GM12865 (cell line): ENCODE data around the gene CALML5.

ENCODE experiments used
- DNase-seq: peaks from one replicate; pipeline ENCODE4 v3.0.0; 2010; ENCODE audit warnings: low read depth
- H3K4me3 ChIP-seq: 2 replicates; pipeline ENCODE4 v1.5.1; 2011; ENCODE audit warnings: mild to moderate bottlenecking, low read depth, low read length, control low read depth
- TF ChIP-seq, protein P1 (sequence below): IDR thresholded peaks from 2 replicates; pipeline ENCODE4 v1.5.1; 2011; ENCODE audit warnings: low read length, control low read depth, low read depth, inconsistent platforms; ENCODE audit not compliant: insufficient read depth; ENCODE audit errors: missing control alignments

Gene CALML5

DNA sequence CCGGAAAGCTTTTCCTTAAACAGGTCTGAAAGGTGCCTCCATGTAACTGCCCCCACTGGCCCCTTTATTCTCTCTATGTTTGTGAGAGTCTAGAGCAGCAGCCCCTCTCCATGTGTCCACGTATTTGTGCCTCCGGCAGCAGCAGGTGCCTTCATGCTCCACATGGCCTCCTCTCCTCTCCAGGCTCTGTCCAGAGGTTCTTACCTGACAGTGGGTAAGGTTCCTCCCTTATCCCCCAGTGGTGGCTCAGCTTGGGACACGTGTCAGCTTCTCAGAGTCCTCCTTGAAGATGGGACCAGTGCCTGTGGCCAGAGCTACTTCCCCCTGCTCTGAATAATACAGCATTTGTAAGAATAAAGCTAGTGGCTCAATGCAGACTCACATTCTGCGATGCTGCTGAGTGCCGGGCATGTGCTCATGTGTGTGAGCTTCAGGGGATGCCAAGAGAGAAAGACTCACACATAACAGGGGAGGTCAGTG, 33.3 kb upstream of the CALML5 start:
- TF ChIP-seq, protein P1, sequence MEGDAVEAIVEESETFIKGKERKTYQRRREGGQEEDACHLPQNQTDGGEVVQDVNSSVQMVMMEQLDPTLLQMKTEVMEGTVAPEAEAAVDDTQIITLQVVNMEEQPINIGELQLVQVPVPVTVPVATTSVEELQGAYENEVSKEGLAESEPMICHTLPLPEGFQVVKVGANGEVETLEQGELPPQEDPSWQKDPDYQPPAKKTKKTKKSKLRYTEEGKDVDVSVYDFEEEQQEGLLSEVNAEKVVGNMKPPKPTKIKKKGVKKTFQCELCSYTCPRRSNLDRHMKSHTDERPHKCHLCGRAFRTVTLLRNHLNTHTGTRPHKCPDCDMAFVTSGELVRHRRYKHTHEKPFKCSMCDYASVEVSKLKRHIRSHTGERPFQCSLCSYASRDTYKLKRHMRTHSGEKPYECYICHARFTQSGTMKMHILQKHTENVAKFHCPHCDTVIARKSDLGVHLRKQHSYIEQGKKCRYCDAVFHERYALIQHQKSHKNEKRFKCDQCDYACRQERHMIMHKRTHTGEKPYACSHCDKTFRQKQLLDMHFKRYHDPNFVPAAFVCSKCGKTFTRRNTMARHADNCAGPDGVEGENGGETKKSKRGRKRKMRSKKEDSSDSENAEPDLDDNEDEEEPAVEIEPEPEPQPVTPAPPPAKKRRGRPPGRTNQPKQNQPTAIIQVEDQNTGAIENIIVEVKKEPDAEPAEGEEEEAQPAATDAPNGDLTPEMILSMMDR = no peak
- no peak overlapping the region for H3K4me3 ChIP-seq
- DNase-seq = no peak

DNA sequence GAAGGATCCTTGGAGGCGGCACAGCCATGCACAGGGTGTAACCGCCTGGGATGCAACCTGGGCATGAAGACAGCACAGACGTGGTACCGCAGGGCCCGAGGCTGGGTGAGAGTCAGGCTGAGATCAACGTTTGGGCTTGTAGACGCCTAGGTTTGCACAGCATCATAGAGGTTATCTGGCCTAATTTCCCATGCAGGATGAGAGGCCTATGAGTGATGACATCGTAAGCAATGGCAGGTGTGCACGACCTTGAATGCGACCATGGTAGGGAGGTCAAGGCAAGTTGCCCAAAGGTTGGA, 32.9 kb upstream of the CALML5 start:
- no peak overlapping the region for H3K4me3 ChIP-seq
- no peak for DNase-seq

GRCh38 chr10:5531558-5532306, 32.4 kb upstream of the CALML5 start:
- DNase-seq = no peak
- no peak overlapping the region for H3K4me3 ChIP-seq
- TF ChIP-seq, protein P1 = no peak

More for the DNA sequence above, 32.9 kb upstream of the CALML5 start:
- TF ChIP-seq, protein P1 = no peak

DNA sequence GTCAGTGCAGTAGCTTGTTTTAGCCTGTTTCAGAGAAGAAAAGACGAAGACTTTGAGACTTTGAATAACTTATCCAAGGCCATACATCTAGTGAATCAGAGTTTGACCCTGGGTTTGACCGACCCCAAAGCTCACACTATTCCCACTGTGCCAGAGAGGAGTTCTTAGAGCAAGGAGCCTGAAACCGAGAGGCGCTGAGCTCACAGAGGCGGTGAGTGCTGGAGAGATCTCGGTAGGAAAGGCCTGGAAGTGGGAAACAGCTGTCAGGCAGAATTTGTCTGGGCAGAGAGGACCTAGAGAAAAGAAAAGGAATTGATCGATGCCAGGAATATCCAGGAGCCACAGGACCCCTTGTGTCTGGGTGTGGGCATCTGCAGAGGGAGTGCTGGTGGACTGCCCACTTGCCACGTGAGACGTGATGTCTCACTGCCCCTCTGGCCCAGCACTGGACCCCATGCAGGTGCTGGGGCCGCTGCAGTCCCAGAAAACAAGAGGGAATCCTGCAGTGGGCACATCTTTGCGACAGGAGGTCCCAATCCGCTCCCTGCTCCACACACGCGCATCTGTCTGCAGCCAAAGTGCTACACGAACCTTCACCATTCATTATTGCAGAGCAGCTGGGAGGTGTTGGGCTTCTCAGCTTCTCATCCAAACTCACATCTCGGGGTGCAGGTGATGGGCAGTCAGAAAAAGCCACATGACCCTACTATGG, 31.6 kb upstream of the CALML5 start:
- TF ChIP-seq, protein P1 = no peak
- no peak for DNase-seq
- H3K4me3 ChIP-seq = no peak overlapping the region

DNA sequence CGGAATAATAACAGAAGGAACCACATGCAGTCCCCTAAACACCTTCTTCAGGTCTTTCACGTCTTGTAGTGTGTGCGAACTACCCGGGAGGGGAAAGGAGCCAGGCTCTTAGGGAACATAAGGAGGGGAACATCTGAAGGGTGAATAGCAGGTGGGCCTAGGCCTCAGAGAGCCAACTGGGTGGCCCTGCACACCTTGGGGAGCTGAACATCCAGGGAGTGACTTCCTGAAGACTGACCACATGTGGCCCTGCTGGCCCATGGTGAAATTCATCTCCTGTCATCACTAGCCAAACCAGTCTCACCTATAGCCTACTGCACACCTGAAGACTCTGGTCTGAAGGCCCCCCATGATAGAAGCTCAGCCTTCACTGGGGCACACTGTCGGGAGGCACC, 31.0 kb upstream of the CALML5 start:
- no peak for DNase-seq
- TF ChIP-seq, protein P1 = no peak
- no peak overlapping the region for H3K4me3 ChIP-seq

- H3K4me3 ChIP-seq = no peak overlapping the region
- DNase-seq = no peak
- TF ChIP-seq, protein P1 = no peak
Observed at GRCh38 chr10:5529702-5530411, 30.5 kb upstream of the CALML5 start.
